Chondrocyte (in vitro differentiated cells): ENCODE measurements around the gene TMEM204. TPM values are rescaled to one million over a fixed set of nuclear protein-coding genes. Genes with fewer than 3 reads are reported as not detected.
A peak's percentile ranks its signal among the peaks of the same experiment; 100 is the strongest.

ENCODE experiments used
- DNase-seq: peaks from one replicate; pipeline ENCODE4 v3.0.0; 2021; ENCODE audit warnings: mixed read lengths, low spot score
- H3K27ac Mint-ChIP-seq: one replicate; pipeline ENCODE4 v1.8.0; 2021; ENCODE audit warnings: mild to moderate bottlenecking, moderate library complexity, mixed read lengths; ENCODE audit not compliant: unreplicated experiment
- H3K27me3 Mint-ChIP-seq: 2 replicates; pipeline ENCODE4 v1.8.0; 2021; ENCODE audit warnings: low read depth, mixed read lengths
- H3K36me3 Mint-ChIP-seq: 2 replicates; pipeline ENCODE4 v1.8.0; 2021; ENCODE audit warnings: low read depth, mixed read lengths
- H3K4me1 Mint-ChIP-seq: 2 replicates; pipeline ENCODE4 v1.8.0; 2021; ENCODE audit warnings: low read depth, mild to moderate bottlenecking, mixed read lengths
- H3K4me3 Mint-ChIP-seq: one replicate; pipeline ENCODE4 v1.8.0; 2021; ENCODE audit warnings: mild to moderate bottlenecking, moderate library complexity, mixed read lengths; ENCODE audit not compliant: unreplicated experiment
- H3K9me3 Mint-ChIP-seq: 2 replicates; pipeline ENCODE4 v1.8.0; 2021; ENCODE audit warnings: low read depth, mixed read lengths
- CTCF ChIP-seq: fragments of 200-600 bp; sonication (generic); IDR thresholded peaks from 2 replicates; pipeline ENCODE4 v1.5.0; 2021; ENCODE audit warnings: antibody characterized with exemption, mild to moderate bottlenecking, moderate library complexity
- total RNA-seq: library from RNA; stranded (reverse); gene quantifications from 3 replicates; pipeline ENCODE4 v1.2.1, GENCODE V29; 2021

TMEM204 gene
- total RNA-seq, 1 donor from 2014 or later, result 8.4 TPM

- TF ChIP-seq CTCF, result no peak
- H3K4me1 Mint-ChIP-seq, result peaks cover 12% of the 10 kb centered on the region
- no peak overlapping the region for H3K4me3 Mint-ChIP-seq
- no peak overlapping the region for H3K27ac Mint-ChIP-seq
- DNase-seq, result no peak
- no peaks in the 10 kb centered on the region for H3K27me3 Mint-ChIP-seq
- peaks cover 7% of the 10 kb centered on the region for H3K36me3 Mint-ChIP-seq
- no peaks in the 10 kb centered on the region for H3K9me3 Mint-ChIP-seq
Measured at GRCh38 chr16:1542166-1542500, 8.7 kb downstream of the TMEM204 start.

- no peak overlapping the region for H3K4me3 Mint-ChIP-seq
- no peaks in the 10 kb centered on the region for H3K27me3 Mint-ChIP-seq
- H3K4me1 Mint-ChIP-seq, result peaks cover 12% of the 10 kb centered on the region
- no peak overlapping the region for H3K27ac Mint-ChIP-seq
- H3K36me3 Mint-ChIP-seq, result peaks cover 6% of the 10 kb centered on the region
- TF ChIP-seq CTCF, result no peak
- DNase-seq, result peak; percentile 70
- H3K9me3 Mint-ChIP-seq, result no peaks in the 10 kb centered on the region
Measured at GRCh38 chr16:1542533-1542932, 9.1 kb downstream of the TMEM204 start.

- Mint-ChIP-seq H3K9me3 (no peaks in the 10 kb centered on the region), H3K4me1 (peaks cover 18% of the 10 kb centered on the region), H3K27ac (peak overlapping the region; percentile 24), H3K36me3 (peaks cover 5% of the 10 kb centered on the region), H3K4me3 (no peak overlapping the region), H3K27me3 (no peaks in the 10 kb centered on the region)
- TF ChIP-seq CTCF, result peak; percentile 16
- no peak for DNase-seq
Measured at GRCh38 chr16:1543085-1543896, 9.8 kb downstream of the TMEM204 start.

GRCh38 chr16:1545044-1546040 lies 11.9 kb downstream of the TMEM204 start:
- peak; percentile 68 for DNase-seq
- H3K27me3 Mint-ChIP-seq, result no peaks in the 10 kb centered on the region
- no peak overlapping the region for H3K27ac Mint-ChIP-seq
- no peak for TF ChIP-seq CTCF
- H3K4me1 Mint-ChIP-seq, result peaks cover 35% of the 10 kb centered on the region
- peaks cover 5% of the 10 kb centered on the region for H3K36me3 Mint-ChIP-seq
- H3K9me3 Mint-ChIP-seq, result no peaks in the 10 kb centered on the region
- no peak overlapping the region for H3K4me3 Mint-ChIP-seq

GRCh38 chr16:1546430-1546829 lies 13.0 kb downstream of the TMEM204 start:
- Mint-ChIP-seq H3K4me1 (peaks cover 35% of the 10 kb centered on the region), H3K36me3 (peaks cover 6% of the 10 kb centered on the region), H3K27me3 (no peaks in the 10 kb centered on the region), H3K4me3 (no peak overlapping the region), H3K27ac (no peak overlapping the region), H3K9me3 (no peaks in the 10 kb centered on the region)
- no peak for TF ChIP-seq CTCF
- DNase-seq, result peak; percentile 64
